Islet precursor cell (in vitro differentiated cells): ENCODE data around the gene GNPTAB.
A peak's percentile ranks its signal among the peaks of the same experiment; 100 is the strongest.
"Not testable (repeated sequence)": the region's sequence is repeated elsewhere in the genome, so short reads cannot be mapped to it uniquely, and the experiment has no call there.

ENCODE experiments used
- DNase-seq: peaks from one replicate; pipeline ENCODE4 v3.0.0-alpha.2; 2018

GNPTAB gene

DNA sequence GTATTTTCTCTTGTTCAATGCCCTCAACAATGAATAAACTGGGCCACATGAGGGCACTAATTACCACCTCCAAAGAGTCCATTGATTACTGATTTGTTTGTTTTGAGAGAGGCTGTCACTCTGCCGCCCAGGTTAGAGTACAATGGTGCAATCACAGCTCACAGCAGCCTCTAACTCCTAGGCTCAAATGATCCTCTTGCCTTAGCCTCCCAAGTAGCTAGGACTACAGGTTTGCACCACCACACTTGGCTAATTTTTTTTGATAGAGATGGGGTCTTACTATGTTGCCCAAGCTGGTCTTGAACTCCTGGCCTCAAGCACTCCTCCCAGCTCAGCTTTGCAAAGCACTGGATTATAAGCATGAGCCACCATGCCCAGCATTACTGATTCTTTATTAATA lies 63.2 kb downstream of the GNPTAB start:
- no peak for DNase-seq

DNA sequence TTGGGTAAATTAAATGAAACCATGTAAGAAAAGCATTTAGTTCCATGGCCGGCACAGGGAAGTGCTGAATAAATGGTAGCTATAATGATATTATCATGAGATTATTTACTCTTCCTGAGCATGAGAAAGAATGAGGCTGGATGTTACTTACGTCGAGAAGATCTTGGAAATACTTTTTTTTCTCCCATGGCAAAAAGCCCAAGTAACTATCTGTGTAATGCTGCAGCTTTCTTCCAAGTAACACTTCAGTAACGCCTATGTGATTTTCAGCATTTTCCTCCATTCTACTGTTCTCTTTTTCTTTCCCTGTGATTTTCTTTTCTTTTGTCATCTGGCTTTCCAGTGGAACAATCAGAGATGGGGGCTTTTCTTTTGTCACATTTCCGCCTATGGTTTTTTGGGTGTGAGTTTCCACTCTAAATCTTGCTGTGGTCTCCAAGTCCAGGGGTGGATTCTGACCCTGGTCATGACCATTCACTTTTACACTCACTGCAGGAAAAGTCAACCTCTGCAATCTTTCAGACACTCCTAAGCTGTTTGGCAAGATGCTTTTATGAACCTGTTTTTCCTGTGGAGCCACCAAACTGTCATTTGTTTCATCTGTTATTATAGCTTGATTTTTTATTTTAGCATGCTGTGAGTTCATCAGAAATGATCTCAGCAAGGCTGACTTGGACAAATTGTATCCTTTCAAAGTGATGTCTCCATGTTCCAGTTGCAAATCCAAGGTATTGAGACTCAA lies 66.5 kb downstream of the GNPTAB start:
- DNase-seq, result no peak

DNA sequence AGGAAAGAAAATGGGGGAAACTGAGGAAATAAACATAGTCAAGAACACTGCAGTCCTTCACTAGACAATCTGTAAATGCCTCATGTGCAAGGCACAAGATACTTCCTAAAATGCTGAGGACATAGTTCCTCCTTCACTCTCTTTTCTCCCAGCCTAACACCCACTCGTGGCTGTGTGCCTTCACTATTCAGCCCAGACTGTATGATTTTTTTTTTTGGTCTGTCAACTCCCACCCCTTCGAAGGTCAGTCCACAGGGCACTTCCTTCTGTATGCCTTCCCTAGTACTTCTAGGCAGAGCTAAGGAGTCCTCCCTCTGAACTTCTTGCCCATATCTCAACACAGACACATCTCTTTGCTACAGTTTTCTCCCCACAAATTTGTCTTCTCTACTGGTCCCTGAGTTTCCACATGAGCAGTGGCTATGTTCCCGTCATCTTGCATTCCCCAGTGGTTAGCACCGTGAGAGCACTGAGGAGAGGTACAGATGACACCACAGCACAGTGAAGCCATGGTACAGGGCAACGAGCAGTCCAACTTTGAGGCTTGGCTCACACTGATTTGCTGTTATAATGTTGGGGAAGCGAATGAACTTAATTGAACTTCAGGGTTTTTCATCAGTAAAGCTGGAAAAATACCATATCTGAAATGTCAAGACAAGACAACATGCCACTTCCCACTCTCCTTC lies 67.4 kb downstream of the GNPTAB start:
- DNase-seq, result no peak

DNA sequence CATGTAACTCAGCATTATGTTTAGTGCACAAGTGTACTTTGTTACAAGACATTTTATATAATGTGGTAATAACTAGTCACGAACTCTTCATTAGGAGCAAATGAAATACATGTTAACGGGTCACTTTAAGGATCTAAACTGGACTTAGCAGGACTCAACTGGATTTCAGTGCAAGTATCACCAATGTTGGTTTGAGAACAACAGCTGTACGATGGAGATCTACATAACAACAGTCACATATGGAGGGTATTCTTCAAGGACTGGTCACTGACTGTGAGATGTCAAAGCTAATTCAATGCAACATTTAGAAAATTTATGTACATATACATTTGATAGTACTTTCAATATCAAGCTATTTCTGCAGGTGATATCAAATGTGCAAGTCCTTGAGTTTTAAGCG lies 69.0 kb downstream of the GNPTAB start:
- no peak for DNase-seq

DNA sequence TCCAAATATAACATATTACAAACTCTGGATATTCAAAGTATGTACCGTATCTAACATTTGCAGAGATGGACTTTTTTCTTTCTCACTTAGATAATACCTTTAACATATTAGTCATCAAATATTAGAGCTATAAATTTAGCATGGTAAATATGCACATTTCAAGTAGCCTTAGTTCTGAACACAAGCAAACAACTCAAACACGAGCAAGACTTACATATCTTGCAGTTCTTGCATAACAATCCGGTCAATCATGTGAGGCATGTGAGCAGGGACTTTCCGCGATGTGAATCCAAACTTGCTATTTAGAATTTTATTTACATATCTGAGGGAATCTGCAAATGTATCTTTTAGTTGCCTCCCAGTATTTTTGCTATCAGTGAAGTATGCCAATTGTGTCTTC lies 69.4 kb downstream of the GNPTAB start:
- peak; percentile 25 for DNase-seq

DNA sequence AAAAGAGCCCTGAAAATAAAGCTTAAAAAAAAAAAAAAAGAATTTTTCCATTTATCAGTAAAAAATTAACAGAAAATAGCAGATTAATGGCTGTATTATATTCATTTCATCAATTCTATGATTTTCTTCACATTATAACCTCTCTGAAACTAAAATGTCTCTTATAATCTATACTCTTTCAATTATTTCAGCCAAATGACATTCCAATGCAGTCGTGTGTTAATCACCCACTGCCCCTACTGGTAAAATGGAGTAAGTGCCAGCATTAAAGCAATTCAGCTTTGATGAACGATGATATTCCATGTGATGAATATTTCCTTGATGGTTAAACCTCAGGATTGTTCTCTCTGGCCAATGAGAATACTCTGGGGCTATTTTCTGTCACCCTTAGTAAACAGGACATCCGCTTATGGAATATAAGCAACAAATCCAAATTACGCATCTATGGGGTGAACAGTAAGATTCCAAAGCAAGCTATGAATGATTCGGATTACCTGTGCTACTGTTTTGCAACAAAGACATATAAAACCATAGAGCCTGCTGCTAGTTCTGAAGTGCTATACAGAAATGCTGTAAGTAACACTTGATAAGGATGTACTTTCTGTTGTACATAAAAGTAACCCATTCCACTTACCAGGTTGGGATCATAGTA lies 71.2 kb downstream of the GNPTAB start:
- DNase-seq, result peak; percentile 43

DNA sequence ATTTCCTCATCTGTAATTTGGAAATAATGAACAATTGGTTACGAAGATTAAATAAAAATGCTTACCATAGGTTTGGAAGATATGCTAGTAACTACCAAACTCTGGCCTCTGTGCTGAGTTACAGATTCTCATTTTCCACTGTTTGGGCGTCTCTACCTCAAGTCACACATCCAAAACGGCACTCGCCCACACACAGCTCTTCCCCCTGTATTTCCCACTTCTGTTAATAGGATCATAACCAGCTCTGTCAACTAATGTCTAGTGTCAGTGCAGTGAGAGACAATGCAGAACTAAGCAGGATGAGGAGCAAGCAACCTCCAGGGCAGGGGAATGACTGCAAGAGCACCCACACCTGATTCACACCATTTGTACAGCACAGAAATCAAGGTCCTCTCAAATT lies 80.6 kb downstream of the GNPTAB start:
- DNase-seq, result no peak

DNA sequence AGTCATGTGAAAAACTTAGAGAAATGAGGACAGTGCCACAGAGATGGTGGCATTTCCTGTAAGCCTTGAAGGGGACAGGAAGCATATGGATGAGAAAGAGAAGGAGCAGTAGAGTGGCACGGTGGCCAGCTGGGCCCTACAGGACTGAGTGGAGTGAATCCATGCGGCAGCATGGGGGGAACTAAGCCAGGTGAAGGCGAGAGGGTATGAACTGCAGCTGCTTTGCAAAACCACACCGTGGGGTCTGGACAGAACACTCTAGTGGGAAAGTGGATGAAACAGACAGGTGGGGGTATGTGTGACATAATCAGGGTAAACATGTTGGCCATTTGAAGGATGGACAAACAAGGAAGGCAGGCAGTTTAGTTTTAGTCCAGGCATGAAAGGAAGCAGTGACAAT lies 81.1 kb downstream of the GNPTAB start:
- DNase-seq, result no peak

DNA sequence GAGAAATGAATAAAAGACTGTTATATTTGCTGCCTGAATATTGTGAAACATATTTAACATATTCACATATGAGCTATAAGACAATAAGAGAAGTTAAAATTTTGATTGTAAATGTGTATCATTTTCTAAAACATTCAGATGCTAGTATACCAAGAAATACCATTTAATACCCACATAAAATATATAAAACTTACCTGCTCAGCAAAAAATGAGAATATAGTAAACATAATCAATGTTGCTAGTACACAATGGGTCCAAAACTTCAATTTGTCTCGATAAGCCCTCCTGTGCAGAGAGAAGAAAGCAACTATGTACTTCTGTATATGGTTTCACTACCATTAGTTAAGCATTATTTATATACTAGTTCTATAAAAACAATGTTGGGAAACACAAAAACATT lies 81.9 kb downstream of the GNPTAB start:
- DNase-seq, result no peak

DNA sequence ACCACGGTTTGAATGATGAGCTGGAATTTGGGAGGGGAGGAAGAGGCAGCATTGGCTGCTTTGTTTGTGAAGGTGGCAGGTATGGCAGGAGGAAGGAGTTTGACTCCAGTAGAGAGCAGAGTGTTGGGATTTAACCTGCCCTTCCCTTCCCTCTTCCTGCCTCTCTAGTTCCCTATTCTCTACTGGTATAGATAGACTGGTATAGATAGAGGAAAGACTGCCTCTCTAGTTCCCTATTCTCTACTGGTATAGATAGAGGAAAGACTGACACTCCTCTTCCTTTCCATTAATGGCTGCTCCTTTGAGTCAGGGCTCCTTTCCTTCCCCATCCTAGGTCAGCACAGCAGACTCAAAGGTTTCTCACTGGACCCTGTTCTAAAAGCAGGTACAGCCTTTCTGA lies 83.1 kb downstream of the GNPTAB start:
- no peak for DNase-seq

DNA sequence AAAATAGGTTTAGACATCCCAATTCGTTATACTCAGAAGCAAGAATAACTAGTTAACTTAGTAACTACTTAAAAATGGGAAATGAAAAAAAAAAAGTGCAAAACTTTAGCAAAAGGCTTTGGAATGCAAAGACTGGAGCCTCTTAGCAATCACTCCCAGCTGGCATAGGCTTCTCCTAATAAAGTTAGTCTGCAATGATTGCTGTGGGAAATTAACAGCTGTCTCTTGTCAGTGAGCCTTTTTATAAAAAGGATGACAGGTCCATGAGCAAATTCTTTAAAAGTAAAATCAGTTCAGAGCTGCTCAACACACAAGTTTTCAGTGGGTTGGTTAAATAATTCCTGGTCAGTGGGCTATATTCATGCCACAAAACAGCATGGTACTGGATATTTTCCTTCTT lies 84.1 kb downstream of the GNPTAB start:
- DNase-seq, result no peak

DNA sequence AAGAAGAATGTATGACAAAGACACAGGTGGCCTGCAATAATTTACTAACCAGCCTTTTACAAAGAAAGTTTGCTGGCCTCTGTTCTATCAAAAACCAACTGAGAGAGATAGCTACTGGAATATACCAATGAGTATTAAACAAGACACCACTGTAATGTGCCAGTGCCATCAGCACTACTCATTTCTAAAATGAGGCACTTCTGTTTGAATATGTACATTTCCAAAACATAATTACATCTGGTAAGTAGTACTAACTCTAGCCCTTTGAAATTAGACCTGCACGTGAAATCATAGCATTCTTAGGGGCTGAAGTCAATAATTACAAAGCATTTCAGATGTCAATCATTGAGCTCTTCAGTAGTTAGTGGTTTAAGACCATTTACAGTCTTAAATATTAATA lies 84.6 kb downstream of the GNPTAB start:
- no peak for DNase-seq

DNA sequence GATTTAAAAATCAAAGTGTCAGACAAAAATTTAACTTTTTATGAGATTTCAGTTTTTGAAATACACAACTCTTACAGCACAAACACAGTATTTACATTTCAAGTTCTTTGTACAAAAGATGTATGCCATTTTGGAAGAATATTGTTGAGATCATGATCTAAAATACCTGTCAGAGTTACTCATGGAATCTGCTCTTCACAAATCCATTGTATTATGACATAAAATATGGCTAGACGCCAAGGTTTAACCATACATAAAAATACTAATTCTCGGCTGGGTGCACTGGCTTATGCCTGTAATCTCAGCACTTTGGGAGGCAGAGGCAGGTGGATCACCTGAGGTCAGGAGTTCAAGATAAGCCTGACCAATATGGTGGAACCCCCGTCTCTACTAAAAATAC lies 85.3 kb downstream of the GNPTAB start:
- DNase-seq, result no peak

DNA sequence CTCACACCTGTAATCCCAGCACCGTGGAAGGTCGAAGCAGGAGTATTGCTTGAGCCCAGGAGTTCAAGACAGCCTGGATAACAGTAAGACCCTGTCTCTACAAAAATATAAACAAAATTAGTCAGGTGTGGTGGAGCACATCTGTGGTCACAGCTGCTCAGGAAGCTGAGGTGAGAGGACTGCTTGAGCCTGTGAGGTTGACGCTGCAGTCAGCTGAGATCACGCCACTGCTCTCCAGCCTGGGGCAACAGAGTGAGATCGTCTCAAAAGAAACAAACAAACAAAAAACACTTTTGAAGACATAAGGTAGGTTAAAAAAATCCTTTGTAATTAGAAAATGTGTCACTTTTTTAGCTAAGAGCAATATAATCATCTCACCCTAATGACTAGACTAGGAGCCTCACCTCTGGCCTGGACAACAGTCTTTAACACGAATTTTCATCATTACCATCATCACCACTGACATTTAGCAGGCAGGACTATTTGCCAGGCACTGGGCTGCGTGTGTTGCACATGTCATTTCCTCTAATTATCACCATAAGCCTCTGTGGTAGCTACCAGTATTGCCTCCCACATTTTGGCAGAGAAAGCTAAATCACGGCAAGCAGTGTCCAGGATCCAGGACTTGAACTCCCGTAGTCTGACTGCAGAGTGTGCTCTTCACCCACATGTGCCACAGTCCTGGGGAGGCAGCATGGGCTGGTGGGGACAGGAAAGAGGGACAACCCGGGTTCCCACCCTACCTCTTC lies 86.9 kb downstream of the GNPTAB start:
- no peak for DNase-seq

DNA sequence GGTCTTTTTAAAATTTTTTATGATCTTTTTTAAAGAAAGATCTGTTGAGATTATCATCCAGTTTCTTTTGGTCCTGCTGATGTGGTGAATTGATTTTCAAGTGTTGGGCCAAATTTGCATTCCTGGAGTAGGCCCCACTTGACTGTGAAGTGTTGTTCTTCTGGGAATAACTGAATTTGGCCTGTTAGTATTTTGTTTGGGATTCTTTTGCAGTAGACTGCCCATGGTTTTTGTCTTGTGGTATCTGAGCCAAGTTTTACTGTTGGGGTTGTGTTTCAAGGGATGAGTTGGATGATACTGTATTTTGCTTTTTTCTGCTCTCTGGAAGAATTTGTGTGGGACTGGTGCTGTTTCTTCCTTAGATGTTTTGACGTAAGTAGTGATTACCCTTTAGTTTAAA lies 87.5 kb downstream of the GNPTAB start:
- DNase-seq, result no peak

DNA sequence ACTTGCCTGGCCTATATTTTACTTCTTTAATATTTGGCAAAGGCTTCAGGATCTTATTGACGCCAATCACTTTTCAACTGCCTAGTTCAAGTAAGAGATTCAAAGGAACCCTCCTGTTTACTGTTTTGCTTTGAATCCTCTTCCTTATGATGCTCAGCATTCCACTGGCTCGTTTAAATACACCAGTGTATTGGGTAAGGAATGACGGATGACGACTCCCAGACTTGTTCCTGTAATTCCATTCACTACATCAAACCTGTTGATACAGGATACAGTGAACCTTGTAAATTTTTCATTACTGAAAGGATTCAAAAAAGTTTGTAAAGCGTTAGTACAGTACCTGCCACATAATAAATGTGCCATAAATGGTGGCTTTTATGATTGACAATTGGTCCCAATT lies 89.8 kb downstream of the GNPTAB start:
- DNase-seq, result no peak

DNA sequence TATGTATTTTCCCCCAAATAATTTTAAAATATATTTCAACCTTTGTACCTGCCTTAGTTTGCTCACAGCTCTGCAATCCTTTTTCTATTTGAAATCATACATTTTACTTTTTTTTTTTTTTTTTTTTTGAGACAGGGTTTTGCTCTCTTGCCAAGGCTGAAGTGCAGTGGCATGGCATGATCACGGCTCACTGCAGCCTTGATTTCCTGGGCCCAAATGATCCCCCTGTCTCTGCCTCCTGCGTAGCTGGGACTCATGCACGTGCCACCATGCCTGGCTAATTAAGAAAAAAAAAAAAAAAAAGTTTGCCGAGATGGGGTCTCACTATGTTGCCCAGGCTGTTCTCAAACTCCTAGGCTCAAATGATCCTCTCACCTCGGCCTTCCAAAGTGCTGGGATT lies 90.2 kb downstream of the GNPTAB start:
- no peak for DNase-seq

DNA sequence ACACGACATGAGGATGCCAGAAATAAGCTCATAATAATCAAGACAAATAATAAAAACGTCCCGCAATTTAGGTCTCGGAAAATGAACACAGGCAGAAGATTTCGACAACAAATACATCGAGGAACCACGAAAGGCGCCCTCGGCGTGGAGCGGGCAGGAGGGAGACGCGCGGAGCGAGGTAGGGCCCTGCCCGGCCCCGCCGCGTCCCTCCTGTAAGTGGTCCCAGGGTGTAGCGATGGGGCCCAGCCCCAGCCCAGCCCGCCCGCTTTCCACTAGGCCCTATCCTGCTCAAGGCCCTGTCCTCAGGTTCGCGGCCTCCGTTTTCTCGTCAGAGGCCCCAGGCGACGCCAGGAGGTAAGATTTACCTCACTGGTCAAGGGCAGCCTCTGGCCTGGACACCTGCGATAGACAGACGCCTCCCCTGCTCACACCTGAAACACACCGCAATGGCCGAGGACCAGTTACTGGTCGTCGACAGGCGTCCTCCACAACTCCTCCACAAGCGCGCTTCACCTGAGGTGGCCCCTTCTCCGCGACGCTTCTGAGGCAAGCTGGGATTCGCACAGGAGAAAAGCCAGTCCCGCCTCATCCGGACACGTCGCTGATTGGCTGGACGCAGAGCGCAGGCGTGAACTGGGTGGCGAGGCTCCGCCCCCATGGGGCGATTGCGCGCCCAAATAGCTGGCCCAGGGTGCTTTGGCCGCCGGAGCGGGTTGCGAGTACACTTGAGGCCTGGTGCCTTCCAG lies 91.7 kb downstream of the GNPTAB start, which contains the start of gene SYCP3:
Gene SYCP3, minus strand, starts transcription at position 543 of the 746 bp plus-strand sequence. CDS start 1,527 bp downstream, outside the sequence.
- no peak for DNase-seq

DNA sequence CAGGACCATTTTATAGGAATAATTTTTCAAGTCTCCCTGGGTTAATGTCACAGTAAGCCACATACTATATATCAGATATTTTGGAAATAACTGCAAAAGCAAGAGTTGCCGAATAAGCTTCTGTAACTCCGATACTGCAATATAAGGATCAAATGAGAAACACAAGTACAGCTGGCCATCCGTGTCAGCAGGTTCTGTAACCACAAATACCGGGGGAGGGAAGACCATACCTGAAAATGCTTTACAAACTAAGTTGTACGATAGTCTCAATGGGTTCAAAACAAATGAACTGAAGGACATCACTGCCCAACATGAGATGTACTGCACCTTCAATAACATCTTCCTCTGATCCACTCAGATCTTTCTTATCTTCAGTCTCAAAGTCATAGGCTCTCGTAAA lies 93.3 kb downstream of the GNPTAB start:
- no peak for DNase-seq

DNA sequence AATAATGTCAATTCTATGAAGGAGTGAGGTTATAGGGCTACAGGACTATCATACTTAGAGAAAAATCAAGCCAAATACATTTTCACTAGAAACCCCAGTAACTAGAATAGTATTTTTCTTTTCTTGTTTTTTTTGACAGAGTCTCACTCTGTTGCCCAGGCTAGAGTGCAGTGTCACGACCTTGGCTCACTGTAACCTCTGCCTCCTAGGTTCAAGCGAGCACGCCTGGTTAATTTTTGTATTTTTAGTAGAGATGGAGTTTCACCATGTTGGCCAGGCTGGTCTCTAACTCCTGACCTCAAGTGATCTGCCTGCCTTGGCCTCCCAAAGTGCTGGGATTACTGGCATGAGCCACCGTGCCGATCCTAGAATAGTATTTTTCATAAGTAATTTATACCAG lies 96.3 kb downstream of the GNPTAB start:
- DNase-seq, result not testable (repeated sequence)

DNA sequence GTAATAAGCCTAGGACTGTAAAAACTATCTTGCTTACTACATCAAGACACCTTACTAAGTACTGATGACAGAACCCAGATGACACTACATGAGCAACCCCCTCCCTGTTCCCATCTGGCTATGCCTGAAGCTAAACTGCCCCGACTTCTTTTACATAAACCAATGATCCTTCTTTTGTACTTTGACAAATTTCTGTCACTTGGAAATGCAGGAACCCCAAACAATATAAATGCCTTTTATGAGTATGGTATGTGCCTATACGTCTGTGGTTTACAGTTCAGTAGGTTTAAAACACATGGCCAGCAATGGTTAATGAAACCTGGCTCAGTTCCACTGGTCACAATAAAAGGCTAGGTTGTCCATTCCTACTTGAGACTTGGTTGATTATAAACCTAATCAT lies 97.6 kb downstream of the GNPTAB start:
- DNase-seq, result no peak

DNA sequence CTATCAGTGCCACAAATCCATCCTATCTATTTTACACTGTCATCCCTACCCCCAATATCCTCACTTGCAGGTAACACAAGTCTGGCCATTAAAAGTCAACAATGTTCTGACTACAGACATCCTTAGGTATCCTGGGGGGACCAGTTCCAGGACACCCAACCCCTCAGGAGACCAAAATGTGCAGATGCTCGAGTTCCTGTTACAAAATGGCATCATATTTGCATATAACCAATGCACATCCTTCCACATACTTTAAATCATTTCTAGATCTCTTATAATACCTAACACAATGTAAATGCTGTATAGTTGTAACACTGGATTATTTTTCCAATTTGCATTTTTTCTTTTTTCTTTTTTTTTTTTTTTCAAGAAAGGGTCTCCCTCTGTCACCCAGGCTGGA lies 98.4 kb downstream of the GNPTAB start:
- DNase-seq, result no peak

DNA sequence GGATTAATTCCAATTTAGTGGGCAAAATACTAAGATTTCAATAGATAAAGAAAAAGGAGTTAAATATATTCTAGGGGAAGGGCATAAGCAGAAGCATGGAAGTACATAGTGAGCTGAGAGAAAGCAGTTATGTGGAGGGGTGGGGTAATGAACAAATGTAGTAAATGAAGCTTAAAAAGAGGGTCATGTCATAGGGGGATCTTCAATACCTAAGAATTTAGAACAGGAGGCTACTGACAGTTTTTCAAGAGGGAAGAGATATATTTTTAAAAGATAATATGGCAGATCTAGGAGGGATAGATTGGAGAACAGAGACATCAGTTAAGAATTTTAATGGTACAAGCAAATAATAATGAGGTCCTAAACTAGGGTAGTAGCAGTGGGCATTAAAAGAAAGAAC lies 100.9 kb downstream of the GNPTAB start:
- DNase-seq, result no peak
